NCI-H82 treated with DMSO at 0.1 percent for 48 hours (cell line): ENCODE data around the gene LRRC74B.
"Not testable (repeated sequence)": the region's sequence is repeated elsewhere in the genome, so short reads cannot be mapped to it uniquely, and the experiment has no call there.

ENCODE experiments used
- DNase-seq: peaks from one replicate; lab custom pipeline; 2025; ENCODE audit not compliant: unreplicated experiment; lab: John Stamatoyannopoulos, UW

The LRRC74B gene

DNA sequence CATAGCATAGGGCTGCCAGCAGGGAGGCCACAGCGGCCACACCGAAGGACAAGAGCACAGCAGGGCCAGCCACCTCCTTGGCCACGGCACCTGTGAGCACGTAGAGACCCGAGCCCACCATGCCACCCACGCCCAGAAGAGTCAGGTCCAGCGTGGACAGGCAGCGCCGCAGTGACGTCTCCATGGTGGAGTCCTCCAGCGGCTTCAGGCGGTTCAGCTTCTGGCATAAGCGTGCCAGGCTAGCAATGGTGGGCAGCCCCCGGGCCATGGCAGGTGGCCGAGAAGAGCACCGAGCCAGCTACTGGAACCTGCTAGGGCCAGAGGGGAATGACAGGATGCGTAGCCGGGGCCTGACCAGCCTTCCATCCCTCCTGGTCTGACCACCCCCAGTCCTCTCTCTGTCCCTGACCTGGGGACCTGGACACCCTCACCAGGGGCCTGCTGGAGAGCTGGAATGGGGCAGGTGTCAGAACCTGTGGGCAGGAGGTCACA, 14.2 kb upstream of the LRRC74B start:
- DNase-seq: no peak

DNA sequence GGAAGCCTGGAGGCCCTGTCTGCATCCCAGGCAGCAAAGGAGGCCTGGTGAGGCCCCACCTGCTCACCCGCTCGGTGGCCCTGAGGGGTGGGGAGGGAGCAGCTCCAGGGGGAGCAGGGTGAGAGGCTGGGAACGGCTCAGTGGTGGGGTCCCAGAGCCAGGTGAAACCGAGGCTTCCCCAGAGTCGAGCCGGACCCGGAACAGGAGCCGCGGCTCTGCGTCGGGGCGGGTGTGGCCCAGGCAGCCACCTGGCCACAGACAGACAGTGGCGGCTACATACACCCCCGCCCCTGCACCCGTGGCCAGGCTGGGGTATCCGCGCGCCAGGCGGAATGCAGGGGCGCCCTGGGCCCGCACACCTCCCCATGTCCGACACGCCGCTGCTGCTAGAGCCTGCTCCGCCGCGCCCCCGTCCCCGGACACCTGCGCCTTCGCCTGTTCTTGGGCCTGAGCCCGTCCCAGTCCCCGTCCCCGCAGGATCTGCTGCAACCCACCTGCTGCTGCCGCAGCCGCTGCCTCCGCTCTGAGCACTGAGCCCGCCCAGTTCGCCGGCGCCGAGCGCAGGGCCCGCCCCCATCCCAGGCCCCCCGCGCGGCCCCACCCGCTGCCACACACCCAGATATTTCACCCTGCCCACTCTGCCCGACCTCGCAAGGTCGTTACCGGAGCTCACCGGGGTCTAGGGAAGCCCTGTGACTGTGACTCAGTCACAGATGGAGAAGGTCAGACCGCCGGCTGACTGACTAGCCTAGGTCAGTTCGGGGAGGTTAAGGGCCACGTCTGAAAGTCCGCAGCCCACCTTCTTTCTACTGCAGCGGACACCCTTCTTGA, 13.5 kb upstream of the LRRC74B start, which contains the start of gene SLC7A4:
TSS of gene SLC7A4 (minus strand) at position 525 of the 831 bp plus-strand sequence. CDS start 749 bp downstream, outside the sequence.
- DNase-seq: no peak

DNA sequence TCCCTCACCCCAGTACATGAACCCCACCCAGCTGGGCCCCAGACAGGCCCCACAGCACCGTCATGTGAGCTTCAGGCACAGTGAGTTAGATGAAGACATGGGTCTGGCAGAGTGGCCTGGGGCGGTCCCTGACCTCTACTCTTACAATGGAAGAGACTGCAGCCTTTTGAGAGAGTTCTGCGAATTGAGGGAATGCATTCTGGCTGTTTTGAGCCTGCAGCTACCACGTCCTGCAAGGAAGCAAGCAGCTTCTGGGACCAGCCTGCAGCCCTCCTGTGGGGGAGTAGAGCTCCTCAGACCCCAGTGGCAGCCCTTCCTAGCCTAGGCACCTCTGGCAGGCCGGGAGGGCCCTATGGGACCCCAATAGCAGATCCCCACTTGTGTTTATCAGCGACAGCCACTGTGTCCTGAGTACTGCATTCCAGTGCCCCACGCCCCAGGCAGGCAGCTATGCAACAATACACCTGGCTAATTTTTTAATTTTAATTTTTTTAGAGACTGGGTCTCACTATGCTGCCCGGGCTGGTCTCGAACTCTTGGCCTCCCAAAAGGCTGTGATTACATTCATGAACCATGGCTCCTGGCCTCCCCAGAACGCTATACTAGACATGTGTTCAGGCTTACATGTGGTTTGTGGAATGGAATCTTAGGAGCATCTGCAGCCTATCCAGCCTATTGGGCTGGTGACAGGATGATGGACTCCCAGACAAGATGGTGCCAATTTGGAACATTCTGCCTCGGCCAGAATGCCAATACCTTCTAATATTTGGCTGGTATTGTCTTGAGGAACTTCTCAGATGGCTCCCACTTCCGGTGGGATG, 12.7 kb upstream of the LRRC74B start:
- no peak for DNase-seq

DNA sequence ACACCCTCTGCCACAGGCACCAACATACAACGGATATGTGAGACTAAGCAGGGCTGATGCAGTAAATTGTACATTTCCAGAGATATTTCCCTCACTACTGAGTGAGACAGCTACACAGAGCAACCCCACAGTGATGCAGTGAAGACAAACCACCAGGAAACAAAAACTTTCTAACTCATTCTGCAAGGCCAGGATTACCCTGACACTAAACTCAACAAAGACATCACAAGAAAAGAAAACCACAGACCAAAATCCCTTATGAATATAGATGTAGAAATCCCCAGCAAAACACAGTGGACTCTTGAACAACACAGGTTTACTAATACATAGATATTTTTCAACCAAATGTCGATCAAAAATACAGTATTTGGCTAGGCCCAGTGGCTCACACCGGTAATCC, 11.9 kb upstream of the LRRC74B start:
- DNase-seq: no peak

DNA sequence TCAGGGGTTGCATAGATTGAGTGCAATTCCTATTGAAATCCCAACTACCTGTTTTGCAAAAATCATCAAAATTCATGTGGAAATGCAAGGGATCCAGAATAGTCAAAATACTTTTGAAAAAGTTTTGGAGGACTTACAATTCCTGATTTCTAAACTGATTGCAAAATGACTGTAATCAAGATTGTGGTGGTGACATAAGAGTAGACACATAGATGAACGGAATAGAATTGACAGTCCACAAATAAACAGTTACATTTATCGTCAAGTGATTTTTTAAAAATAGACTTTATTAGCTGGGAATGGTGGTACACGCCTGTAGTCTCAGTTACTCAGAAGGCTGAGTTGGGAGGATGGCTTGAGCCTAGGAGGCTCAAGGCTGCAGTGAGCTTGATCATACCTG, 10.8 kb upstream of the LRRC74B start:
- no peak for DNase-seq

DNA sequence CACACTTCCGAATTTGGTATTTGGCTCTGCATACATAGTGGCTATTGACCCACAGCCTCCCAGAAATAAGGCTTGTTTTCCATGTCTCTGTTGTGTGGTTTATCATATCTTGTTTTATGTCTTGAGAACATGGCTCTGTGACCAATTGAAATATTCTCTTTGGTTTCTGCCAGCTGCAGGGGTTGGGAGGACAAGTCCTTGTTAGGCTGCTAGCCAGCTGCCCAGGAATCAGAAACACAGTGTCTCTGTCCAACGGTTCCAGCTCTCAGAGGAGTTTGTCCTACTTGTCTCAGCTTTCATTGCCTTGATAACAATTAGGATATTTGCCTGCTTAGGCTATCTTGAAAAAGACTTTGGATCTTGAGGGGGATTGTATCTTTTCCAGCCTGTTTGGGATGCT, 7.3 kb upstream of the LRRC74B start:
- DNase-seq: no peak

DNA sequence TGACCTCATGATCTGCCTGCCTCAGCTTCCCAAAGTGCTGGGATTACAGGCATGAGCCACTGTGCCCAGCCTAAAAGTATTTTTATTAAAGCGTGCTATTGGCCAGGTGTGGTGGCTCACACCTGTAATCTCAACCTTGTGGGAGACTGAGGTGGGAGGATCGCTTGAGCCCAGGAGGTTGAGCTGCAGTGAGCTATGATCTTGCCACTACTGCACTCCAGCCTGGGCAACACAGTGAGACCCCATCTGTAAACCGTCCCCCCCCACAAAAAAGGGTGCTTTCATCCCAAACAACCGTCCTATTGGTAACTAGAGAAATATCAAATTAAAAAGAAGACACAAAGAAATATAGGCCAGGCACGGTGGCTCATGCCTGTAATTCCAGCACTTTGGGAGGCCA, 6.6 kb upstream of the LRRC74B start:
- not testable (repeated sequence) for DNase-seq

DNA sequence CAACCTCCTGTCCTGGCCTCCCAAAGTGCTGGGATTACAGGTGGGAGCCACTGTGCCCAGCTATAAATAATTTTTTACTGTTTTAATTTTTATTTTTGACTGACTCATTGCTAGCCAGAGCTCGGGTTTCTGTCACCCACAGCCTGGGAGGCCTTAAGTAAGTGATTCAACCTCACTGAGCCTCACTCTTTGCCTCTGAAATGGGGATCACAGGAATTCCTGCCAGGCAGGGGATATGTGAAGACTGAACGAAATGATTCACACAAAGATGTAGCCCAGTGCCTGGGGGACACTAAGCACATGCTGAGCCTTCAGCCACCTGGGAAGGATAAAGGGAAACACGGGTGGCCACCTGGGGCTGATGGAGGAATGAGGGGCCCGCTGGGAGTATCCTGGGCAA, 3.8 kb upstream of the LRRC74B start:
- DNase-seq: no peak

DNA sequence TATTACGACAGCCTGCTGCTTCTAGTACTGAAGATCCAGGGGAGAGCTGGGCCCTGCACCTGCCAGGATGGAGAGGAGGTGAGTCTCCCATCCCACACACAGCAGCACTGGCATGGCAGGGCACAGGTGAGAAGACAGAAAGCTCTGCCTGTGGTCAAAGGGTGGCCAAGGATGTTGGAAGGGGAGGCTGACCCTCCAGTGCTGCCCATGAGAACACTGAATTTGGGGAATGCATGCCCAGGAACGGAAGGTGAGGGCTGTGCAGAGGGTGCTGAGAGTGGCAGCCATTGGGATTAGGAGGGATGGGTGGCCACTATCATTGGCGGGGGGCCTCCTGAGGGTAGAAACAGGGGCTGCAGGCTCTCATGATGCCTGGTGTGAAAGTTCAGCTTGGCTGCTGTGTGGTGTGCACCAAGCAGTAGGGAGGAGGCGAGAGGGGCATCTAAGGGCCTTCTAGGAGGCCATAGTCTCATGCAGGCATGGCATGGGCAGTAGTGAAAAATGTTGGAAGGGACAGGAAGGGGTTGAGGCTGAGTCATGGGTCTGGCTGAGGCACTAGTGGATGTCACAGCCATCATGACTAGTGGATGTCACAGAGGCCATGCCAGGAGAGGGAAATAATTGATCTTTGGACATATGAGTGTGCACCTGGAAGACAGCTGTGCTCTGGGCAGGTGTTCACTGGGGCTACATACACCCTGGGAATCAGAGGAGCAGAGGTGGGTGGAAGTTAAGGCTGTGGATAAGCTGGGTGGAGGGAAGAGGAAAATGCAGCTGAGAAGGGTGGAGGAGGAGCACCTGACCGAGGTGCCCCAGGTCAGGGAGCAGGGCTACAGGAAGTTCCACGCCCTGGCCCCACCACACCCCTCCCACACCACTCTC, 2.5 kb upstream of the LRRC74B start:
- no peak for DNase-seq

DNA sequence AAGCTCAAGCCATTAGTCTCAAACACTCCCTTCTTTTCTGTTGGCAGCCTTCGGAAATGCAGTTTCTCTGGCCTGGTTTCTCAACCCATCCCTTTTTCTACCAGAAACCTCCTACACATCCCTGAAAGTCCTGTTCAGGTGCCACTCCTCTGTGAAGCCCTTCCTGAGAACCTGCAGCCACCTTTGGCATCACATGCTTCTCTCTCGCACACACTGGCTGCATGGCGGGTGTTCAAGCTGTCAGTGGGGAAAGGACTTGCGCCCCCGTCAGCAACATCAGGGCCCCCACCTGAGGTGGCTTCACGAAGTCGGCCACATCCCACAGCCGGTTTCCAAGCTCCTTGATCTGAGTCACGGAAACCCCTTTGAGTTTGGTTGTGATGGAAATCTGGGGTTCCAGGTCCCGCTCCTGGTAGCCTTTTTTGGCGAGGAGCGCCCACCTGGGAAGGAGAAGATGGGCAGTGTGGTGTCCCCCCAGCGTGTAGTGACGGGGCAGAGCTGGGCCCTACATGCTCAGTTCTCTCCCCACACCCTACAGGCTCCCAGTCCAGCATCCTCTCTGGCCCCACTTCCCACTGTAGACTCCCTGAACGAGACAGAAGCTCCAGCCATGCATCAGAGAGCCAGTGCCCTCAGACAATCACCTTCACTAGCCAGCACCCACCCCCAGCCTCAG, 1.7 kb upstream of the LRRC74B start:
- no peak for DNase-seq

DNA sequence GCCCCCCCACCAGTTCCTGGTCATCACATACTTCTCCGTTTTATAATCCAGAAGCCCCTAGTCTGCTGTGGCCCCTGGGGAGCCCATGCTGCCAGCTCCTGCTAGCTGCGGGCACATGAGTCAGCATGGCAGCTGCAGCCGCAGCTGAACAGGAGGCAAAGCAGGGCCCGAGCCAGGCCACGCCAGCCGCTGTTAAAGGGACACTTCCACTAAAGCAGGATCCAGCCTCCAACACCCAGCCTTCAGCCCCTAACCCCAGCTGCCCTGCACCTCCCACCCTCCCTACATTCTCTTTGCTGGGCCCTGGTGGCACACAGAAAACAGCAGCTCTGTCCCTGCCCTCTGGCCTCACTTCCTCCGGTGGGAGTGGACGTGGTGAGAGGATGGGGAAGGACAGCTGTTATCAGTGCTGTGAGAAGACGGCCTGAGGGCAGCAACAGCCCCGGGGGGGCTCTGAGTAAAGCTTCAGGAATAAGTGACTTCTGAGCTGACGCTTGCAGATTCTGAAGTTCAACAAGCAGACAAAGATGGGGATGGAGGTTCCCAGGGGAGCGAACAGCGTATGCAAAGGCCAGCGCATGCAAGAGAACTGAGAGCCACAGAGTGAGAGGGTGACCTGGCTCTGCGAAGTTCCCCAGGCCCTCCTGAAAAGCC, 688 bp upstream of the LRRC74B start:
- no peak for DNase-seq

DNA sequence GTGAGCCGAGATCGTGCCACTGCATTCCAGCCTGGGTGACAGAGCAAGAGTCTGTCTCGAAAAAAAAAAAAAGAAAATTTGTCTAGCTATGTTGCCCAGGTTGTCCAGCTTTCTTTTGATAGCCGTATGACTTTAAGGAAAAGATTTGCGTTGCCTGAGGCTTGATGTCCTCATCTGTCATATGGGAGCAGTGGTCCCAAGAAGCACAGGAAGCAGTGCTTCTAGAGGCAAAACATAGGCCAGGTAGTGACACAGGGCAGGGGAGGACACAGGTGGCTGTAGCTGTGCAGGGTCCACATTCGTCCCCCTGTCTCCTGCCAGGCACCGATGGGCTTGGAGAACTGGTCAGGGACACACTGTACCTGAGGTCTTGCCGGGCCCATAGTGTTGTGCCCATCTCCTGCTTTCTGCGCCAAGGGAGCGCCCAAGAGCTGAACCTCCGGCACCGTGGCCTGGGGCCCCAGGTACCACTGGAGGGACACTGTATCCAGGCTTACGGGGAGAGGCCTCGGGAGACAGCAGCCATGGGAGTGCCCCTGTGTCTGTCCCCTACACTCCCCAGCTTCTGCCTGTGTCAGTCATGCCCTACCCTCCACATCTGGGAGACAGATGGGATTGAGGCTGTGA, 1.4 kb downstream of the LRRC74B start:
- no peak for DNase-seq

DNA sequence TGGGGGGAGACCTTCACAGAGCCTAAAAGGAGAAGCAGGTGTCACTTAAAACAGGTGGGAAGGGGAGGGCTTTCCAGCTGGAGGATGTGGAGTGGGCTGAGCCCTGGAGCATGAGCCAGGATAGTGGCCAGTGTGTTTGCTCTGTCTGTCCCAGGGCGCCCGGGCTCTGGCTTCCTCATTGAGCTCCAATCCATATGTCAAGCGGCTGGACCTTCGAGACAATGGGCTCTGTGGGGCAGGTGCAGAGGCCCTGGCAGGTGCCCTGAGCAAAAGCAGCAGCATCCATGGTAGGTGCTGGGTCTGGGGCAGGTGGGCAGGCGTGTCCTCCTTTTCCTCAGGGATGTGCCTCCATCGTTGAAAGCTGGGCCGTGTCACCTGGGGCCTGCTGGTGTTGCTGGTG, 2.0 kb downstream of the LRRC74B start:
- no peak for DNase-seq

DNA sequence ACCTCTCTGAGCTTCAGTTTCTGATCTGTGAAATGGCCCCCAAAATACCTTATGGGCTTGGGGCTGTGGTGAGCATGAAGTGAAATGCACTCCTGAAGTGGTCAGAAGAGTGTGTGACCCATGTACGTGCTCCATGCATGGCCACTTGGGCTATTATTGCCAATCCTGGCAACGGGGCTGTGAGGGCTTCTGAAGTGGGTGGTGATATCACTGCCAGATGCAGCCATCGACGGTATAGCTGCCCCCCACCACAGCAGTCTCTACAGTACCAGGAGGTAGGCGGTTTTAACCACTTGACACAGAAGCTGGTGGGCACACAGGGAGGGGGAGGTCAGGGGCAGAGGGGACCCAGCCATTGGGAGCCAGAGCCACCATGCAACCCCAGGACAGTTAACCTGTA, 2.7 kb downstream of the LRRC74B start:
- DNase-seq: not testable (repeated sequence)

DNA sequence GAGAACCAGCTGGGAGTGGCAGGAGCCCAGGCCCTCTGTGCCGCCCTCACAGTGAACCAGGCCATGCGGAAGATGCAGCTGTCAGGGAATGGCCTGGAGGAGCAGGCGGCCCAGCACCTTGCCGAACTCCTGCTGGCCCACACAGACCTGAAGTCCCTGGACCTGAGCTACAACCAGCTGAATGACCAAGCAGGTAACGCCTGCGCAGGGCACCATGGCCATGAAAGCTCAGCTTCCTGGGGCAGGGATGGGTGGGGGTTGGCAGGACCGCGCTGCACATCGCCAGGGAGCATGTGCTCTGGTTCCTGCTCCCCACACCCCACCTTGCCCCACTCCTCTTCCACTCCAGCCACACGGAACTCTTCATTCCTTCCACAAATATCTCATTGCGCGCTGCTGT, 3.2 kb downstream of the LRRC74B start:
- not testable (repeated sequence) for DNase-seq

DNA sequence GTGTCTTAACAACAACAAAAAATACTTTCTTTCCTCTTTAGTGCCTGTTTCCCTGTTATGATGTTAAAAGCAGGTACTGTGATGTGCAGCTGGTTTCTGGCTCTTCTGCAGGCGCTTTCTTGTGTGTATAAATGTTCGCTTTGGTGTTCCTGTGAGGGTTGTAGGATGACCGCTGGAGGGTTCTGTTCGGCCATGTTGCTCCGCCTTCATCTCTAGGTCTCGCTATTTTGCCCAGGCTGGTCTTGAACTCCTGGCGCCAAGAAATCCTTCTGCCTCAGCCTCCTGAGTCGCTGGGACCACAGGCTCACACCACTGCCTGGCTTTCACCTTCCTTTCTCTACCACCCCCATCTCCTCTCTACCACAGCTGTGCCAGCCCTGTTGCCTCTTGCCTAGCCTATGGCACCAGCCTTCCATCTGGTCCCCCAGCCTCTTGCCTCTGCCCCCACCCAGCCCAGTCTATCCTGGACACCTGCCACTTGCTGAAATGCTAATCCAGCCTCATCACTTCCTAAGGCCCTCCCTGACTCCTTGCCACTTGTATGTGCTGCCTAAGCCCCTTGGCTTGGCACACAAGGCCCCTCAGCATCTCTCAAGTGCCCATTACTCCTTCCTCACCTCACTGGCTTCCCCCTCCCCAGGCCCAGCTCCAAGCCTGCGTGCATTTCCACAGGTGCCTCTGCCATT, 5.5 kb downstream of the LRRC74B start:
- no peak for DNase-seq

DNA sequence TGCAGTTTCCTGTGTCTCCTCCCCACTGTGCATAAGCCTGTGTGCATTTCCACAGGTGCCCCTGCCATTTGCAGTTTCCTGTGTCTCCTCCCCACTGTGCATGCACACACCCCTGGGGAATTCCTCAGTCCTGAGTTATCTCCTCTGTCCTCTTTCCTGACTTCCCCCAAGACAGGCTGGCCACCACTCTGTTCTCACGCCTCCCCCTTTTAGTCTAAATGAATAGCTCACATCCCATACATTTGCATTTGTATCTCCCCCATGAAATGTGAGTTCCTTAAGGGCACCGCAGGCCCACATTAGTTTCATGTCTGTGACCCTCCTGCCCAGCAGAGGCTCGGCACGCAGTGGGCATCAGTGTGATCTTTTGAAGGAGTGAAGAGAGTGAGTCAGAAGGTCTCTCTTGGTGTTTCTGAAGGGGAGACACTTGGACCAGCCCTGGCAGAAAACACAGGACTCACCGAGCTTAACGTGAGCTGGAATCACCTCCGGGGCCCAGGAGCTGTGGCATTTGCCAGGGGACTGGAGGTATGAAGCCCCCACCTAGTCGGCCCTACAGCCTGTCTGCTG, 6.2 kb downstream of the LRRC74B start:
- no peak for DNase-seq

DNA sequence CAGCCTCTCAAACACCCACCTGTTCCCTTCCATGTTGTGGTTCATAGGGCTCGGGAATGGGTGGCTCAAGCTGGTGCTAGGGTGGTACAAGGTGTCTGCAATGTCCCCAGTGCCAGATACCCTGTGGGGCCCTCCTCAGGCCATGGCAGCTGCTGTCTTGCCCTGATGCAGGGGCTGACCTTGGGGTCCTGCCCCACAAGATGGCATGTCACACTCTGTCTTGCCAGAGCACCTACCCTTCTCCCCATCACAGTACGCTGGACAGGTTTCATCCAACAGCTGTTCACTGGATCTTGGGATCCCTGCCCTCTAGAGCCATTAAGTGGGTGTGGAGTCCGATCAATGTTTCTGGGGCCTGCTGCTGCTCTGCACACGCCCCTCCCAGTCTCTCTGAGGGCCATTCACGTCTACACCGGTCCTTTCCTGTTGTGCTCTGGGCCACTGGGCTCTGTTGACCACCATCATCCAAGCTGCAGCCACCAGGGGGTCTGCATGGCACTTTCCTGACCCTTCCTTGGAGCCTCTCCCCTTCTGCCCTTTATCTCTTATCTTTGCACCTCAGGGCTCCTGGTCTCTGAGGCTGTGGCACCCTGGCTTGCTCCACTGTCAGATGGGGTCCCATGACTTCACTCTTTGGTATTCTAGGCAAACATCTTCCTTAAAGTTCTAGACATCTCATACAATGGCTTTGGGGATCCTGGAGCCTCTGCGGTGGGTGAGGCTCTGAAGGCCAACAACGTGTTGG, 7.1 kb downstream of the LRRC74B start:
- DNase-seq: no peak
